SK-N-SH (cell line): ENCODE data around the gene VPS18.

Experiments used
- JUND ChIP-seq: IDR thresholded peaks from 2 replicates; pipeline ENCODE4 v1.4.0; 2012
- MXI1 ChIP-seq: IDR thresholded peaks from 2 replicates; pipeline ENCODE4 v1.6.1; 2012; ENCODE audit warnings: mild to moderate bottlenecking, low read depth, low read length, improper control_type of control experiment
- TF ChIP-seq, protein P1 (sequence below): fragments of 200-600 bp; sonication (generic); IDR thresholded peaks from 2 replicates; pipeline ENCODE4 v1.6.1; 2017; ENCODE audit warnings: antibody characterized with exemption, mild to moderate bottlenecking, moderate library complexity

GRCh38 chr15:40871749-40872617 is 22.3 kb upstream of the VPS18 start:
- TF ChIP-seq MXI1 (no peak), JUND (no peak)
- TF ChIP-seq, protein P1, sequence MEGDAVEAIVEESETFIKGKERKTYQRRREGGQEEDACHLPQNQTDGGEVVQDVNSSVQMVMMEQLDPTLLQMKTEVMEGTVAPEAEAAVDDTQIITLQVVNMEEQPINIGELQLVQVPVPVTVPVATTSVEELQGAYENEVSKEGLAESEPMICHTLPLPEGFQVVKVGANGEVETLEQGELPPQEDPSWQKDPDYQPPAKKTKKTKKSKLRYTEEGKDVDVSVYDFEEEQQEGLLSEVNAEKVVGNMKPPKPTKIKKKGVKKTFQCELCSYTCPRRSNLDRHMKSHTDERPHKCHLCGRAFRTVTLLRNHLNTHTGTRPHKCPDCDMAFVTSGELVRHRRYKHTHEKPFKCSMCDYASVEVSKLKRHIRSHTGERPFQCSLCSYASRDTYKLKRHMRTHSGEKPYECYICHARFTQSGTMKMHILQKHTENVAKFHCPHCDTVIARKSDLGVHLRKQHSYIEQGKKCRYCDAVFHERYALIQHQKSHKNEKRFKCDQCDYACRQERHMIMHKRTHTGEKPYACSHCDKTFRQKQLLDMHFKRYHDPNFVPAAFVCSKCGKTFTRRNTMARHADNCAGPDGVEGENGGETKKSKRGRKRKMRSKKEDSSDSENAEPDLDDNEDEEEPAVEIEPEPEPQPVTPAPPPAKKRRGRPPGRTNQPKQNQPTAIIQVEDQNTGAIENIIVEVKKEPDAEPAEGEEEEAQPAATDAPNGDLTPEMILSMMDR: no peak
